ENCODE results near the gene CALM3.
"Not testable (repeated sequence)": the region's sequence is repeated elsewhere in the genome, so short reads cannot be mapped to it uniquely, and the experiment has no call there.

Gene CALM3

GRCh38 chr19:46601318-46602224 lies at the start of gene CALM3:
Gene CALM3 (plus strand): TSS chr19:46601330. CDS start chr19:46601435, 105 bp downstream.
- peak; percentile 49 for DNase-seq

- DNase-seq, result no peak
Observed at GRCh38 chr19:46552891-46553290, 48.2 kb upstream of the CALM3 start.

GRCh38 chr19:46554161-46554560 lies 47.0 kb upstream of the CALM3 start:
- DNase-seq, result no peak

GRCh38 chr19:46555628-46556280 lies 45.4 kb upstream of the CALM3 start:
- DNase-seq, result no peak

- DNase-seq, result not testable (repeated sequence)
Observed at GRCh38 chr19:46556471-46556870, 44.7 kb upstream of the CALM3 start.

- DNase-seq, result no peak
Observed at GRCh38 chr19:46559203-46559602, 41.9 kb upstream of the CALM3 start.

GRCh38 chr19:46559675-46560074 lies 41.5 kb upstream of the CALM3 start:
- not testable (repeated sequence) for DNase-seq

- DNase-seq, result no peak
Observed at GRCh38 chr19:46564701-46565100, 36.4 kb upstream of the CALM3 start.

- DNase-seq, result peak; percentile 67
Observed at GRCh38 chr19:46571495-46571894, 29.6 kb upstream of the CALM3 start.

- DNase-seq, result no peak
Observed at GRCh38 chr19:46573679-46574498, 27.2 kb upstream of the CALM3 start.

GRCh38 chr19:46574533-46574932 lies 26.6 kb upstream of the CALM3 start:
- DNase-seq, result peak; percentile 67

- no peak for DNase-seq
Observed at GRCh38 chr19:46578450-46578849, 22.7 kb upstream of the CALM3 start.

- DNase-seq, result peak; percentile 61
Observed at GRCh38 chr19:46579361-46579879, 21.7 kb upstream of the CALM3 start.

- DNase-seq, result no peak
Observed at GRCh38 chr19:46580247-46580646, 20.9 kb upstream of the CALM3 start.

- DNase-seq, result no peak
Observed at GRCh38 chr19:46585539-46585938, 15.6 kb upstream of the CALM3 start.

- DNase-seq, result no peak
Observed at GRCh38 chr19:46586294-46586693, 14.8 kb upstream of the CALM3 start.

GRCh38 chr19:46587861-46588260 lies 13.3 kb upstream of the CALM3 start:
- DNase-seq, result no peak

- no peak for DNase-seq
Observed at GRCh38 chr19:46591254-46591653, 9.9 kb upstream of the CALM3 start.

- no peak for DNase-seq
Observed at GRCh38 chr19:46591870-46592269, 9.3 kb upstream of the CALM3 start.

GRCh38 chr19:46596008-46596407 lies 5.1 kb upstream of the CALM3 start:
- no peak for DNase-seq

- no peak for DNase-seq
Observed at GRCh38 chr19:46598372-46598917, 2.7 kb upstream of the CALM3 start.

- DNase-seq, result no peak
Observed at GRCh38 chr19:46599716-46600373, 1.3 kb upstream of the CALM3 start.
